Measurements from ENCODE around the gene UBXN2A.

DNA sequence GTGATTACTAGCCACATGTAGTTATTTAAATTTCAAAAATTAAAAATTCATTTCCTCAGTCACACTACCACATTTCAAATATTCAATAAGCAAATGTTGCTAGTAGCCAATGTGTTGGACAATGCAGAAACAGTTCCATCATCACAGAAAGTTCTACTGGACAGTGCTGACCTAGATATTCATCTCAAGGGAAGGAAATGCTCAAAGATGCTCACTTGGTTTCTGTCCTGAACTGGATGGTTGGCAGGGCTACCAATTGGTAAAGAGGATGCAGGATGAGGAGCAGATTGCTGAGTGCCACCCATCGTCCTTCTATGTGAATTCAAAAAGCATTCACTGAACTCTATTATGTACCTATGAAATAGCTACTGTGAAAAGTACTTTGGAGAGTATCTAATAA is 6.0 kb upstream of the UBXN2A start:
- TF ChIP-seq, protein P1, sequence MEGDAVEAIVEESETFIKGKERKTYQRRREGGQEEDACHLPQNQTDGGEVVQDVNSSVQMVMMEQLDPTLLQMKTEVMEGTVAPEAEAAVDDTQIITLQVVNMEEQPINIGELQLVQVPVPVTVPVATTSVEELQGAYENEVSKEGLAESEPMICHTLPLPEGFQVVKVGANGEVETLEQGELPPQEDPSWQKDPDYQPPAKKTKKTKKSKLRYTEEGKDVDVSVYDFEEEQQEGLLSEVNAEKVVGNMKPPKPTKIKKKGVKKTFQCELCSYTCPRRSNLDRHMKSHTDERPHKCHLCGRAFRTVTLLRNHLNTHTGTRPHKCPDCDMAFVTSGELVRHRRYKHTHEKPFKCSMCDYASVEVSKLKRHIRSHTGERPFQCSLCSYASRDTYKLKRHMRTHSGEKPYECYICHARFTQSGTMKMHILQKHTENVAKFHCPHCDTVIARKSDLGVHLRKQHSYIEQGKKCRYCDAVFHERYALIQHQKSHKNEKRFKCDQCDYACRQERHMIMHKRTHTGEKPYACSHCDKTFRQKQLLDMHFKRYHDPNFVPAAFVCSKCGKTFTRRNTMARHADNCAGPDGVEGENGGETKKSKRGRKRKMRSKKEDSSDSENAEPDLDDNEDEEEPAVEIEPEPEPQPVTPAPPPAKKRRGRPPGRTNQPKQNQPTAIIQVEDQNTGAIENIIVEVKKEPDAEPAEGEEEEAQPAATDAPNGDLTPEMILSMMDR (IDR thresholded peaks at IDR 0.05; ENCODE audit: low read length) = no peak
- TF ChIP-seq EZH2 (IDR thresholded peaks at IDR 0.05; ENCODE audit: borderline replicate concordance, low read length) = no peak

Measured in OCI-LY1 (cell line).